Stimulated activated CD8-positive, alpha-beta memory T cell treated with anti-CD3 and anti-CD28 coated beads, Interleukin-7, amount 100 ng/mL, for 24 hours (primary cell): ENCODE results near the gene SPECC1.
"Not testable (repeated sequence)": the region's sequence is repeated elsewhere in the genome, so short reads cannot be mapped to it uniquely, and the experiment has no call there.

Experiments used
- DNase-seq: peaks from one replicate; pipeline ENCODE4 v3.0.0-alpha.2; 2020; ENCODE audit warnings: low read depth

Gene SPECC1

DNA sequence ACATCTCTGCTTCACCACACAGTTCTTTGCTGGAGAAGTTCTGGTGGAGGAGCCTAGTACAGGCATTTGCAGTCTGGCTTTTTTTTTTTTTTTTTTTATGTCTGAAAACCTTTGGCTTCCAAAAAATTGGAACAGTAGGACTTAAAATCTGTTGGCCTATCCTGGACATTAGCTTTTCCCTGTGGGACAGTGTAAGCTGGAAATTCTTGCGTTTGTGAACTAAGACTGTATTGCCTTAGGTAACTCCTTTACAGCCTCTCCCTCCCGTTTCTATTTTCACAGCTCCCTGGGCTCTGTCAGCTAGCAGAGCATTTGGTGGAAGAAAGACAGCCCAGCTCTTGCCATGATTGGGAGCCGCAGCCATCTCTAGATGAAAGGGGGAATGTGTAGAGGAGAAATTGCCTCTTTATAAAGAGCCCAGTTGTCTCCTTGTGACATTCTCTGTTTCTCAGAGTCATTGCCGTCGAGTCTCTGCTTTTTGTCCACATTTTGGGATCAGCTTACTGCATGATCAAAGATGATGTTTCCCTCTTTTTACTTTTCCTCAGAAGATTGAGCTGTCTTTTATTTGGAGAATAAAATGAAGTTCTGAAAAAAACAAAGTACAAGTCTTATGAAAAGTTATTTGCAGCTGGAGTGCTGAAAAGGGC, 227.5 kb downstream of the SPECC1 start:
- no peak for DNase-seq

- not testable (repeated sequence) for DNase-seq
Observed at GRCh38 chr17:20239776-20240175, 230.6 kb downstream of the SPECC1 start.

DNA sequence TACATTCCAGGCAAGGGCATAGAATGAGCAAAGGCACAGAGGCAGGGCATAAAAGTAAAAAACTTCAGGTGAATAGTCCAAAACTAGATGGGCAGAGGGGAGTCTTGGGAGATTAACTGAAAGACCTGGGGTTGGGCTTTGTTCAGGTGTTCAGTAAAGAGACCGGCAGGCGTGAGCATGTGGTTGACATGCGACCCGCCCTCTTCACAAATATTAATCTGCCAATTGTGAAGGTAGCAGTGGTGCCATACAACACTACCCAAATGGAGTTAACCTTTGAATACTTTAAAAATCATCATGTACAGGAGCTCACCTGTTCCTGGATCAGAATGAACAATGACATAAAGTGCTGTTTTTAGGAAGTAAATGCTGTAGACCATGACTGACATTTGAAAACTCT, 232.7 kb downstream of the SPECC1 start:
- DNase-seq: no peak

DNA sequence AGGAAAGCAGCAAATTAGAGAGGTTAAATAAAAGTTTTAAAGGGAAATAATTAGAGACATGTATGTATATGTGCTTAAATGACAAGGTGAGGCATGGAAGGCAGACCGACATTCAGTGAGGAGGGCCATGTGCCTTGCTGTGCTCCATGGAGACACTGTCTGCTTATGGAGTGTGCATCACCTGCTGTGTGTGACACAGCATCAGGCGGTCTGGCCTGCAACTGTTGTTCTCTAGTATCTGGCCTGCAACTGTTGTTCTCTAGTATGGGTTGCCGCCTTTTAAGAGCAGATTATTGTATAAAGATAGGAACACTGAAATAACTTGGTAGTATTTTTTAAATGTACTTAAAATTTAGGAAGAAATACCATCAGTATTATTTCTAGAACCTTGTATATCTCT, 233.1 kb downstream of the SPECC1 start:
- no peak for DNase-seq

DNA sequence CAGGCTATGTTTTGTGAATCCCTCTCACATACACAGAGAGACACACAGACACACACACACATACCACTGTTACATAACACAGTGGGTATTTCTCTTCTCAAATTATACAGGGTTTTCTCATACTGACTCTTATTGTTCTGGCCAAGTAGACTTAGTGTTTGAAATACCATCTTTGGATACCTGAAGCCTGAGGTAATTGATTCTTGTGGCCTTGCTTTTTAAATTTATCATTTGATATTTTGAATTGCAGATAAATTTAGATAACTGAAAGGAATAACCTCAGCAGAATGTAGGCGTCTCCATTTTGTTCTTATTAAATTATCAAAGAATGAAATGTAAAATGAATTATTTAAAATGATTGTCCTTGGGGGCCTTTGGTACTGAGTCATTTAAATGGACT, 234.4 kb downstream of the SPECC1 start:
- DNase-seq: no peak

DNA sequence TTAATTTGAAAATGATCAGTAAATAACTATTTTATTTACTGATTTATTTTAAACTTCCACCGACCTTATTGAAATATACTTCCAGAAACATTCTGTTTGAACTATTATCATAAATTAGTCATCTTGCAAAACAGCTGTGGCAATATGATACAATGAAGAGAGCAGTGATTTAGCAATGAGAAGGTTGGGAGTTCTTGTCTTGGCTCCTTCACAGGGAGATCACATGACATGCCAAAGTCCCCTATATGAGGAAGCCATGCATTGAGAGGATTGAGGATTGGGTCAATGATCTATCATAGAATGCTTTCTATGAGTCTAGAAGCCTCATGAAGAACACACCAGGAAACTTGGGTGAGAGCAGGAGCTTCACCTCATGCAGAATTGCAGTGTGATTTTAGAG, 235.5 kb downstream of the SPECC1 start:
- DNase-seq: no peak

- no peak for DNase-seq
Observed at GRCh38 chr17:20246692-20247091, 237.5 kb downstream of the SPECC1 start.

DNA sequence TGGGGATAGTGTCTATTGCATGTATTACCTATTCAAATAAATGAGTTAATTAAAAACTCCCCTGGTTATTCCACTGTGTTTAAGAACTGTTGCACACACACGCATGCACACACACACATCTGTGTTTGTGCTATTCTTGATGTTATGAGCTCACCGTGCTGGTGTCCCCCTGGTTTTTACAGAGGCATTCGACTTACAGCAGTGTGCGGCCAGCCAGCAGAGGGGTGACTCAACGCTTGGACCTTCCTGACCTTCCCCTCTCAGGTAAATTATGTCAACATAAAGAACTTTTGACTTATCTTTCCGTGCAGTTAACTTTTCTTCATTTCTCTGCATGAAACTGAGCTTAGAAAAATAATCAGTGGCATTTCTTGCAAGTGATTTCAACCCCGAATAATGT, 244.2 kb downstream of the SPECC1 start:
- DNase-seq: no peak

DNA sequence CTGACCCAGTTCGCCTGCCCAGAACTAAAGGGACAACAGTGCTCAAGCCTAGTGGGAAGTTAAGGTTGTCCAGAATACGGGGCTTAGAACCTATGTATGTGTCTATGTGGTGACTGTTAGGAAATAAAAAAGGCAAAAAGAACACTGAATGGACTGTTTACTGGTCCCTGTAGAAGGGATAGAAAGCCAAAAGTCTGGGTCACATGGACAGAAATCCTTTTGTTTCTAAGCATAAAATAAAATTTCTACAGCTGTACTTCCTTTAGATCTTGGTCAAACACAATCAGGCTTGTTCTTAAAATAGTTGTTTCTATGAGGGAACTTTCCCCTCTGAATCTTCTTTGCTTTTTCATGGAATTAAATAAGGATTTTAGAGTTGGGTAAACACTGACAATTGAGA, 245.4 kb downstream of the SPECC1 start:
- DNase-seq: no peak

DNA sequence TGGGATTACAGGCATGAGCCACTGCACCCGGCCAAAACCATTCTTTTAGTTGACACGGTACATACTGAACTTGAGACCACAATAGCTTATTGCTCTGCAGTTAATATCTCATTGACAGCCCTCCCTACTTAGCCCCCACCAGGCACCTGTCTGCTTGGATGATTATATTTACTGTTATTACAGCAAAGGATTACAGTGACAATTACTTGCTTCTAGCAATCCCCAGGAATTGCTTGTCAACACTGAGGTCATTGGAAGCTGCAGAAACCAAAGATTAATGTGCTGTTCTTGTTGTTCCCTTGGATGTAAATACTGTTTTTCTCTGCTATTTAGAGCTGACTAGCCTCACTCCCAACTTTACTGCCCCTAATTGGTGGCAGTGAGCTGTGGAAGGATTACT, 247.0 kb downstream of the SPECC1 start:
- DNase-seq: no peak

GRCh38 chr17:20257008-20257407, 247.8 kb downstream of the SPECC1 start:
- no peak for DNase-seq

GRCh38 chr17:20257798-20258197, 248.6 kb downstream of the SPECC1 start:
- DNase-seq: no peak

GRCh38 chr17:20259668-20260067, 250.5 kb downstream of the SPECC1 start:
- DNase-seq: no peak

GRCh38 chr17:20260268-20260667, 251.1 kb downstream of the SPECC1 start:
- DNase-seq: no peak

GRCh38 chr17:20262226-20263114, 253.3 kb downstream of the SPECC1 start:
- DNase-seq: no peak

GRCh38 chr17:20263115-20263433, 253.9 kb downstream of the SPECC1 start:
- not testable (repeated sequence) for DNase-seq

DNA sequence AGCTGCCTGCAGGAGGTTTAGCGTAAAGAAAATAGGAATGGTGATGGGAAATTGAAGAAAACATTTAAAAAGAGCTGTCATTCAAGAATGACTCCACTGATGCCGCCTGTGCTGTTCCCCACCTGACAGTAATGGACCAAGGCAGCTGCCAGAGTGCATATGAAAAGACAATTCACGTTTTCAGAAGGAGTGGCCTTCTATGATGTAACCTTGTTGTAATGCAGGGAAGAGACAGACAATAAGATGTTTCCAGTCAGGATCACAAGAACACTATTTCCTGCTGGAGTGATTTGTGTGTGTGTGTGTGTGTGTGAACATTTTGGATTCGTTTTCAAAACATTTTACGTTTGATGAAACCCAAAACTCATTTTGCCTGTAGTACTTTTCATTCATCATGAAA, 254.4 kb downstream of the SPECC1 start:
- no peak for DNase-seq

GRCh38 chr17:20264996-20265395, 255.8 kb downstream of the SPECC1 start:
- no peak for DNase-seq

- DNase-seq: no peak
Observed at GRCh38 chr17:20266806-20267458, 257.8 kb downstream of the SPECC1 start.

- peak; percentile 15 for DNase-seq
Observed at GRCh38 chr17:20267459-20267842, 258.3 kb downstream of the SPECC1 start.

- no peak for DNase-seq
Observed at GRCh38 chr17:20270369-20270768, 261.2 kb downstream of the SPECC1 start.

DNA sequence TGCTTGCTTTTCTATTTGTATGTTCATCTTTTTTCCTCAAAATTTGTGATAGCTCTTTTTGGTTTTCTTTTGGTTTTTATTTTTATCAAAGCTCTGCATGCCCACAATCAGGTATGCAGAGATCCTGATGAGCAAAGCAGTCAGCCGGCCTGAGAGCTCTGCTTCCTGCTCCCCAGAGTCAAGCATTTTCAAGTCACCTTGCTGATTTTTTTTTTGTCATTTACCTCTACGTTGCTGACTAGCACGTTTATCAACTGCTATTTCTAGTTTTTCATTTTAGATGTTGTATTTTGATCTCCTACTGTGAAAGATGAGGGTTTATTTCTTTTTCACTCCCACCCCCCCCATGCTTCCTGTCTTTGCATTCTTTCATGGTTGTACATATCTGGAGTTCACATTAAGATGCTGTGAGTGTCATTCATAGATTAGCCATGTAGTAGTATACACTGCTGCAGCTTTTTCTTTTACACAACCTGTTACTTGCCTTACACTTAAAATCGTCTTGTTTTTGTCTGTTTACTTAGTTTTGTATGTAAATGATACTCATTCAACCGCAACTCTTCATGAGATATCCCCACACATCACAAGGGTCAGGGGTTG, 262.0 kb downstream of the SPECC1 start:
- DNase-seq: no peak
